ENCODE results near the gene ELN. TPM values are rescaled to one million over a fixed set of nuclear protein-coding genes. Genes with fewer than 3 reads are reported as not detected.
"Not testable (repeated sequence)": the region's sequence is repeated elsewhere in the genome, so short reads cannot be mapped to it uniquely, and the experiment has no call there.

Gene ELN
- total RNA-seq (not detected), total RNA-seq (0 reads per million in 2 donors)

DNA sequence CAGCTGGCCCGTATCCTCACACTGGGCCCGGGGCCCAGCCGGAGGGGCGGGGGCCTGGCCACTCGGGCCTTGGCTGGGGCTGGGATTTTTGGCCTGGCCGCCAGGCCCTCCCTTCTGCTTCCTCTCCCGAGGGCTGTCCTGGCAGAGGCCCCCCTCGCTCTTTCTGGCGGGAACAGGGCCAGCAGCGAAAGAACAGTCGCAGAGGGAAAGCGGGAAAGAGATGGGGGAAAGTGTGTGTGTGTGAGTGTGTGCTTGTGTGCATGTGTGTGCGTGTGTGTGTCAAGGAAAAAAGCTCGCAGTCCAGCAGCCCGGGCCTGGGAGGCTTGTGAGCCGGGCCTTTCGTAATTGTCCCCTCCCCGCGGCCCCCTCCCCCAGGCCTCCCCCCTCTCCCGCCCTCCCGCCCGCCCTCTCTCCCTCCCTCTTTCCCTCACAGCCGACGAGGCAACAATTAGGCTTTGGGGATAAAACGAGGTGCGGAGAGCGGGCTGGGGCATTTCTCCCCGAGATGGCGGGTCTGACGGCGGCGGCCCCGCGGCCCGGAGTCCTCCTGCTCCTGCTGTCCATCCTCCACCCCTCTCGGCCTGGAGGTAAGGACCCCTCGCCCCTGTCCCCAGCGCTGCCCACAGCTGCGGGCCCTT, at the start of gene ELN:
Gene ELN, plus strand, starts transcription at position 491 of the 638 bp plus-strand sequence. Its CDS starts 15 bp downstream, at position 506.
- peaks cover 72% of the 10 kb centered on the region for H3K27me3 Mint-ChIP-seq
- H3K4me3 Mint-ChIP-seq = no peak within 1 kb of the TSS
- DNase-seq = no peak
- peak within 1 kb of the TSS; percentile 24 for H3K27ac Mint-ChIP-seq
- no peak for ATAC-seq
- H3K36me3 Mint-ChIP-seq (ENCODE audit: low read depth) = peaks cover 4% of the 10 kb centered on the region
- peaks cover 17% of the 10 kb centered on the region for H3K4me1 Mint-ChIP-seq
- no peaks in the 10 kb centered on the region for H3K9me3 ChIP-seq (ENCODE audit: control insufficient read depth, low read length, poor library complexity, severe bottlenecking)

DNA sequence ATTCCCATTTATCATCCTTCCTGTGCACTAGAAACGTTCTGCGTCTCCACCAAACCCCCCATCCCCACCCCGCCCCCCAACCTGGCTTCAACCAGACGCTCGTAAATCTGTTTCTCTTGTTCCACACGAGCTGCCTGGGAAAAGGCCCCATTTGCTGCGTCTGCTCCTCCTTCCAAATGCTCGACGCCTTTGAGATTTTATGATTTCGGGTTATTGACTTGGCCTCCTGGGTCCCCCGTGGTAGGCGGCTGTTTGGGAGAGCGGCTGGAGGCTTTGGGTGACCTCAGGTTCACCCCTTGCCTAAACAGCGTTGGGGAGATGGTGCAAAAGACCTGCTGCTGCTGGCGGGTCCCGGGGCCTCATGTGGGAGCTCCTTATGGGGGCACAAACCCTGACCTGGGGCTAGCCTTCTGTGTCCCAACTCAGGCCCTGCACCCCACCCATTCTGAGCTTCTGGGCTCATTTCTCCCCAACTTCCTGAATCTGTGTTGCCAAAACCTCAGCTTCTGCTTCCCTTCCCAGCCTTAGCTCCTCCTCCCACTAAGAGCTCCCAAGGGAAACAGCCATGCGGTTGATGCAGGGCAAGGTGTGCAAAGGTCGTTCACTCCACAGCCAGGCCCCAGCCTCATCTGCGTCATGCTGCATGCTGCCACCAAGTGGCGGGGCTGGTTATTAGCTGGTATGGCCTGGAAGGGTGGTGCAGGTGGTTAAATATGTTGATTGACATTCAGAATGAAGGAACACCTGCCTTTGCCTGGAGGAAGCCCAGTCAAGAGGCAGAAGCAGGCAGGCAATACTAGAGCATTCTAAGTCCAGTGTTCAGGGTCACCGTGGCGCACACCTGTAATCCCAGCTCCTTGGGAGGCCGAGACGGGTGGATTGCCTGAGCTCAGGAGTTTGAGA, 49.1 kb upstream of the ELN start:
- H3K4me1 Mint-ChIP-seq = no peaks in the 10 kb centered on the region
- ATAC-seq (no peak), DNase-seq (no peak)
- H3K9me3 ChIP-seq (ENCODE audit: control insufficient read depth, low read length, poor library complexity, severe bottlenecking) = no peaks in the 10 kb centered on the region
- no peaks in the 10 kb centered on the region for H3K36me3 Mint-ChIP-seq (ENCODE audit: low read depth)
- H3K4me3 Mint-ChIP-seq = no peak overlapping the region
- peaks cover 41% of the 10 kb centered on the region for H3K27me3 Mint-ChIP-seq
- no peak overlapping the region for H3K27ac Mint-ChIP-seq

DNA sequence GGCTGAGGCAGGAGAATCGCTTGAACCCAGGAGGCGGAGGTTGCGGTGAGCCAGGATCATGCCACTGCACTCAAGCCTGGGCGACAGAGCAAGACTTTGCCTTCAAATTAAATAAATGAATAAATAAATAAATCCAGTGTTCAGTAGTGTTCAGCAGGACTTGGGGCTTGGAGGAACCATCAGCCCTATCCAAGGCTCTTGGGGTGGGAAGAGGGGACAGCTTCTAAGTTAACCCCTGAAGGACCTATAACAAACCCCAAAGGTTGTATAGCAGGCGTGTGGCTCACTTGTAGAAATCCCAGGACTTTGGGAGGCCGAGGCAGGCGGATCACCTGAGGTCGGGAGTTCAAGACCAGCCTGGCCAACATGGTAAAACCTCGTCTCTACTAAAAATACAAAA, 48.3 kb upstream of the ELN start:
- ATAC-seq; H3K36me3 Mint-ChIP-seq (ENCODE audit: low read depth); DNase-seq; H3K27ac Mint-ChIP-seq; H3K4me1 Mint-ChIP-seq; H3K9me3 ChIP-seq (ENCODE audit: control insufficient read depth, low read length, poor library complexity, severe bottlenecking); H3K4me3 Mint-ChIP-seq: not testable (repeated sequence)
- H3K27me3 Mint-ChIP-seq = peaks cover 37% of the 10 kb centered on the region

DNA sequence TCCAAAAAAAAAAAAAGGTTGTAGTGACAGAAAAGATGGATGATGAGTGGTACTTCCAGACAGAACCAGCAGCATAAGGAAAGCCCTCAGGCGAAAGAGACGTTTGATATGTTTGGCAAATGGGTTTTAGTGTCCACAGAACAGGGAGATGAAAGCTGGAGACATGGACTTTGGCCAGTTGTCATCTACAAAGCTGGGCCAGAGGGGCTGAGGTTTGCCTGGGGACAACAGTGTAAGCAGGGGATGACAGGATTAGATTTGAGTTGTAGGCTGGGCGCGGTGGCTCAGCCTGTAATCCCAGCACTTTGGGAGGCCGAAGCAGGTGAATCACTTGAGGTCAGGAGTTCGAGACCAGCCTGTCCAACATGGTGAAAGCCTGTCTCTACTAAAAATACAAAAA, 47.8 kb upstream of the ELN start:
- ATAC-seq (no peak), DNase-seq (no peak)
- no peak overlapping the region for H3K27ac Mint-ChIP-seq
- peaks cover 40% of the 10 kb centered on the region for H3K27me3 Mint-ChIP-seq
- no peak overlapping the region for H3K4me3 Mint-ChIP-seq
- no peaks in the 10 kb centered on the region for H3K36me3 Mint-ChIP-seq (ENCODE audit: low read depth)
- no peaks in the 10 kb centered on the region for H3K9me3 ChIP-seq (ENCODE audit: control insufficient read depth, low read length, poor library complexity, severe bottlenecking)
- no peaks in the 10 kb centered on the region for H3K4me1 Mint-ChIP-seq

DNA sequence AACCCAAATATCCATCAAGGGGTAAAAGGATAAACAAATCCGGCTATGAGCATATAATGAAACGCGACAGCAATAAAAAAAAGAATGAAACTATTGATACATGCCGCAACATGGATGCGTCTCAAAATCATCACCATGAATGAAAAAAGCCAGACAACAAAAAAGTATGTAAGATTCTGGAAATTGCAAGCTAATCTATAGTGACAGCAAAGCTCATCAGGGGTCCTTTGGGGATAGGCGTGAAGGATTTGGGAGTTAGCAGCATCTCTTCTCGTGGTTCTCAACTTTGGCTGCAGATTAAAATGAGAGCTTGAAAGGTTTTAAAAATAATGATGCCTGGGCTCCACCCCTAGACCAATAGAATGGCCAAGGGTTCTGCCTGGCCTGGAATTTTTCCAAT, 46.0 kb upstream of the ELN start:
- no peaks in the 10 kb centered on the region for H3K9me3 ChIP-seq (ENCODE audit: control insufficient read depth, low read length, poor library complexity, severe bottlenecking)
- H3K27ac Mint-ChIP-seq = no peak overlapping the region
- no peaks in the 10 kb centered on the region for H3K36me3 Mint-ChIP-seq (ENCODE audit: low read depth)
- H3K4me3 Mint-ChIP-seq = no peak overlapping the region
- peaks cover 34% of the 10 kb centered on the region for H3K27me3 Mint-ChIP-seq
- H3K4me1 Mint-ChIP-seq = no peaks in the 10 kb centered on the region
- ATAC-seq = no peak
- no peak for DNase-seq

DNA sequence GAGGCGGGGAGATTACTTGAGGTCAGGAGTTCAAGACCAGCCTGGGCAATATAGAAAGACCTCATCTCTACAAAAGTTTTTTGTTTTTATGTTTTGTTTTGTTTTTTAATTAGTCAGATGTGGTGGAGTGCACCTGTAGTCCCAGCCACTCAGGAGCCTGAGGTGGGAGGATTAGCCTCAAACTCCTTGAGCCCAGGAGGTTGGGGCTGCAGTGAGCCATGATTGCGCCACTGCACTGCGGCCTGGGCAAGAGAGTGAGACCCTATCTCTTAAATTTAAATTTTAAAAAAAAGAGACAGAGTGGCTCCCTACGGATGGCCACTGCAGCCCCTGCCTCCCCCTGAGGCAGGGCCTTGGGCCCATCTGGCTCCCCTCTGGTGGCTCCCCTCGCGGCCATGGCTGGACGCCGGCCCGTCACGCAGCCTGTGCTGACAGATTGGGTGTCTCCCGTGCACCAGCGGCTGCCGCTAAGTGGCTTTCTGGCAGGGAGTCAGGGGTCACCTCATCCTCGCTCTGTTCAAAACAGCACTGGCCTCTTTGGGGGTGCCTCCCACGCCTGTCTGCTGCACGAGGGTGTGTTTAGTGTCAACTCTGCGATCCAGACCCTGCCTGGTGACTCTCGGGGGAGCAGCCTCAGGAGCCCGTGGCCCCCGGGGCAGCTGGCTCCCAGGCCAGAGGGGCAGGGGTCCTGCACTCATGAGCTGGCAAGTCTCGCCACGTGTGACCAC, 44.4 kb upstream of the ELN start:
- ATAC-seq (no peak), DNase-seq (no peak)
- H3K4me1 Mint-ChIP-seq = peaks cover 2% of the 10 kb centered on the region
- H3K36me3 Mint-ChIP-seq (ENCODE audit: low read depth) = no peaks in the 10 kb centered on the region
- H3K27ac Mint-ChIP-seq = no peak overlapping the region
- no peak overlapping the region for H3K4me3 Mint-ChIP-seq
- no peaks in the 10 kb centered on the region for H3K9me3 ChIP-seq (ENCODE audit: control insufficient read depth, low read length, poor library complexity, severe bottlenecking)
- H3K27me3 Mint-ChIP-seq = peaks cover 34% of the 10 kb centered on the region

DNA sequence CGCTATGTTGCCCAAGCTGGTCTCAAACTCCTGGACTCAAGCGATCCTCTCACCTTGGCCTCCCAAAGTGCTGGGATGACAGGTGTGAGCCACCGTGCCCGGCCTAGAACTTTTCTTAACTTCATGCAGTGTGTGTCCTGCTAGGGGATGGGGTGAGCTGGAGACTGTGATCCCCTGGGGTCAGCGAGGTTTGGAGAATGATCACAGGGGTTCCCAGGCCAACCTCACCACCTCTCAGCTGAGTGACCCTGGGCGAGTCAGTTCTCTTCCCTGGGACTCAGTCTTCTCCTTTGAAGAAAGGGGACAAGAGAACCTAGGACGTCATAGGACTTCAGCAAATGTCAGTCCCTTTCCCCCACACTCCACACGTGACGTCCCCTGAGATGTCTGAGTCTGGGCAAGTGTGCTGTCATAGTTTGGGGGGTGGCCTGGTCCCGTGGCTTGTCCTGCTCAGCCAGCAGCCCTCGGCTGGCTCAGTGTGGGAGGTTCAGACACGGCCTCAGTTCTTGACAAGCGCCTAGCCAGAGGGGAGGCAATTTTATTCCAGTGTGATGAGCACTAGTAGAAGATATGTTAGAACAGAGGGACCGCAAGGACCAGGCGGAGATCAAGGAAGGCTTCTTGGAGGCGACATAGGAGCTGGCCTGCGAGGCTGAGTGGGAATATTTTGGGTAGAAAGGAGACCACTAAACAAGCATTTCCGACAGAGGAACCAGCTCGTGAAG, 43.3 kb upstream of the ELN start:
- peaks cover 2% of the 10 kb centered on the region for H3K4me1 Mint-ChIP-seq
- peaks cover 28% of the 10 kb centered on the region for H3K27me3 Mint-ChIP-seq
- no peaks in the 10 kb centered on the region for H3K36me3 Mint-ChIP-seq (ENCODE audit: low read depth)
- ATAC-seq (no peak), DNase-seq (no peak)
- H3K4me3 Mint-ChIP-seq = no peak overlapping the region
- no peak overlapping the region for H3K27ac Mint-ChIP-seq
- no peaks in the 10 kb centered on the region for H3K9me3 ChIP-seq (ENCODE audit: control insufficient read depth, low read length, poor library complexity, severe bottlenecking)

DNA sequence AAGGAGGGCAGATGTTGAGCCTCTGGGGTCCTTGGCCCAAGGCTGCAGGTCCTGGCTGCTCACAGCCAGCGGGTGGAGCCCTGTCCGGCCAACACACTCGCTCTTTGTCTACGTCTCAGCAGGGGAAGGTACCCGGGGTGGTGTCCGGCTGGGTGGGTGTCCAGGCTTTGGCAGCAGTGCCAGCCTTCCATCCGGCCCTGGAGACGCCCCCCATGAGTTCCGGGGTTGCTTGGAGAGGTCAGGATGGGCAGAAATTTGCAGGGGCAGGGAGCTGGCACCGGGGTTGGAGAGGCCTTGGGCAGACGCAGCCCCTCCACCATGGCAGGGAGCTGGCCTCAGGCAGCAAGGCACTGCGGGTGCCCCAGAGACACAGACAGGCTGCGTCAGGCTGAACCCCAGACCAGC, 42.2 kb upstream of the ELN start:
- DNase-seq (no peak), ATAC-seq (no peak)
- H3K4me3 Mint-ChIP-seq = no peak overlapping the region
- no peaks in the 10 kb centered on the region for H3K9me3 ChIP-seq (ENCODE audit: control insufficient read depth, low read length, poor library complexity, severe bottlenecking)
- H3K27me3 Mint-ChIP-seq = peaks cover 21% of the 10 kb centered on the region
- no peak overlapping the region for H3K27ac Mint-ChIP-seq
- no peaks in the 10 kb centered on the region for H3K36me3 Mint-ChIP-seq (ENCODE audit: low read depth)
- H3K4me1 Mint-ChIP-seq = peaks cover 2% of the 10 kb centered on the region

DNA sequence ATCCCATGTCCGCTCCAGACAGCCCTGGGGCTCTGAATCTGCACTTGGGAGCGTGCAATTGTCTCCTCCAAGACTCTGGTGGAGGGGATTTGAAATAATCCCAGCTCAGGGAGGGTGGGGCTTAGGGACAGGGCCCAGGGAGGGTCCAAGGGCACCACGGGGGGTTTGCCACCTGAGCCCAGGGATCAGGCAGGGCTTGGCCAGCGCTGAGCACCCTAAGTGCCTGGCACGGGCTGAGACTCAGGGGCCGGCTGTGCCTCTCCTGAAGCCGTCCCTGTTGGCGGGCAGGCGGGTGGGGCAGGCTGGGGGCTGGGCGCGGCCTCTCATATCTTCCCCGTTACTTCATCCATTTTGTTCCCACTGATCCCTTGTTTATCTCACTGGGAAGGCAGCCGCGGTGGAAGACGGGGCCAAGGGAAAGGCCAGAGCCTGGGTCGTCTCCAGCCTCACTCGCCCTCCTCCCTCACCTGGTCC, 41.8 kb upstream of the ELN start:
- H3K36me3 Mint-ChIP-seq (ENCODE audit: low read depth) = no peaks in the 10 kb centered on the region
- H3K4me3 Mint-ChIP-seq = no peak overlapping the region
- H3K27me3 Mint-ChIP-seq = peaks cover 18% of the 10 kb centered on the region

DNA sequence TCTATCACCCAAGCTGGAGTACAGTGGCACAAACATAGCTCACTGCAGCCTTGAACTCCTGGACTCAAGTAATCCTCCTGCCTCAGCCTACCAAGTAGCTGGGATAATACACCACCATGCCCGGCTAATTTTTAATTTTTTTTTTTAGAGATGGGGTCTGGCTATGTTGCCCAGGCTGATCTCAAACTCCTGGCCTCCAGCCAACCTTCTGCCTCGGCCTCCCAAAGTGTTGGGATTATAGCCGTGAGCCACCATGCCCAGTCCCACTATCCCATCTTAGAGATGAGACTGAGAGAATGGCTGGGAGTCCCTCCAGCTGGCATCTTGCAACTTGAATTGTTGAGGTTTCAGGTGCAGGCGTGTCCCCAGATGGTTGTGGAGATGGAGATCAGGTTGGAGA, 40.7 kb upstream of the ELN start:
- DNase-seq = no peak
- Mint-ChIP-seq H3K27me3 (peaks cover 7% of the 10 kb centered on the region), H3K36me3 (ENCODE audit: low read depth) (no peaks in the 10 kb centered on the region)

More for the DNA sequence above, 41.8 kb upstream of the ELN start:
- peaks cover 2% of the 10 kb centered on the region for H3K4me1 Mint-ChIP-seq
- DNase-seq (no peak), ATAC-seq (no peak)
- no peak overlapping the region for H3K27ac Mint-ChIP-seq
- no peaks in the 10 kb centered on the region for H3K9me3 ChIP-seq (ENCODE audit: control insufficient read depth, low read length, poor library complexity, severe bottlenecking)

DNA sequence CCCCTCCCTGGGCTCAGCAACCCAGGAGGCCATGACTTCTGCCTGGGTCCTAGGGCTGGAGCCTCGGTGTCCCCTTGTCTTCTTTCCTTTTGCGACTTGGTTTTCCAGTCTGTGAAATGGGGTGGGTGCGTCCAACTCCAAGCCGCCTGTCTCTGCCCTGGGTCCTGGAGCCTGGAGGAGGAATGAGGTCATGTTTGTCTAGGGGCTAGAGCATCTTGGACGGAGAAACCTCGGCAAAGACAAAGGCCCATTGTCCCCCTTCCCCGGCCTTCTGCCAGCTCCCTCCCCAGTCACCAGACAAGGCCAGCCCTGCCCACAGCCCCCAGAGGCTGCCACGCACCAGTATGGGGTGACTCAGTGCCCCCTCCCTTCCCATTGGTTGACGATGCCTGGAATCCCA, 39.8 kb upstream of the ELN start:
- Mint-ChIP-seq H3K36me3 (ENCODE audit: low read depth) (no peaks in the 10 kb centered on the region), H3K4me1 (peaks cover 2% of the 10 kb centered on the region), H3K4me3 (no peak overlapping the region), H3K27ac (no peak overlapping the region), H3K27me3 (peaks cover 6% of the 10 kb centered on the region)
- DNase-seq (no peak), ATAC-seq (no peak)
- no peaks in the 10 kb centered on the region for H3K9me3 ChIP-seq (ENCODE audit: control insufficient read depth, low read length, poor library complexity, severe bottlenecking)

More for the DNA sequence above, 40.7 kb upstream of the ELN start:
- no peak overlapping the region for H3K27ac Mint-ChIP-seq
- H3K4me1 Mint-ChIP-seq = peaks cover 2% of the 10 kb centered on the region
- no peak for ATAC-seq
- H3K4me3 Mint-ChIP-seq = no peak overlapping the region
- no peaks in the 10 kb centered on the region for H3K9me3 ChIP-seq (ENCODE audit: control insufficient read depth, low read length, poor library complexity, severe bottlenecking)

DNA sequence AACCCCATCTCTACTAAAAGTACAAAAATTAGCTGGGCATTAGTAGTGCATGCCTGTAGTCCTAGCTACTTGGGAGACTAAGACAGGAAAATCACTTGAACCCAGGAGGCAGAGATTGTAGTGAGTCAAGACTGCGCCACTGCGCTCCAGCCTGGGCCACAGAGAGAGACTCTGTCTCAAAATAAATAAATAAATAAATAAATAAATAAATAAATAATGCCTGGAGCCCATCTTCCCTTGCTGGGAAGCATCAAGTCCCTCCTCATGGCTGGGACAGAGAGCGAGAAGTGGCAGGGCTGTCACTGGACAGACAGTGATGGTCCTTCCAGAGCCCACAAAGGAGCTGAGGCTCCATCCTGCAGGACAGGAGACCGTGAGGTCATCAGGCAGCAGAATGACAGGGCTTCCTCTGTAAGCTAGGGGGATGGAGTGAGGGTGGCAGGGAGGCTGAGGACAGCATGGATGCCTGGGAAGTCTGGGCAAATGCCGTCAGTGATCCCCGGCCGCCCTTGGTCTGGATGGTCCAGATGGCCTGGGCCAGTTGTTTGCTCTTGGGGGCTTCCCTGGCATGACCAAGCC, 36.4 kb upstream of the ELN start:
- no peak for DNase-seq
- no peak overlapping the region for H3K27ac Mint-ChIP-seq
- H3K4me1 Mint-ChIP-seq = peaks cover 2% of the 10 kb centered on the region
- H3K9me3 ChIP-seq (ENCODE audit: control insufficient read depth, low read length, poor library complexity, severe bottlenecking) = no peaks in the 10 kb centered on the region
- H3K27me3 Mint-ChIP-seq = peaks cover 3% of the 10 kb centered on the region
- no peaks in the 10 kb centered on the region for H3K36me3 Mint-ChIP-seq (ENCODE audit: low read depth)
- no peak for ATAC-seq
- no peak overlapping the region for H3K4me3 Mint-ChIP-seq

All from T-helper 17 cell (primary cell).